Breast epithelium (tissue), 4 donors: Measurements from ENCODE around the gene AACS. TPM values are rescaled to one million over a fixed set of nuclear protein-coding genes. Genes with fewer than 3 reads are reported as not detected.

Source experiments
- DNase-seq, 2 donors: peaks; one replicate each; pipeline ENCODE4 v3.0.0-alpha.2; 2019; ENCODE audit warnings: low spot score in 2 of 2
- H3K27ac ChIP-seq, 2 donors: fragments of 200-600 bp; sonication (generic) in 1 of 2; one replicate each; pipeline ENCODE4 v1.5.1; 2016 to 2019; ENCODE audit warnings: mild to moderate bottlenecking in 1 of 2
- H3K27me3 ChIP-seq, 2 donors: fragments of 200-600 bp; sonication (generic) in 1 of 2; one replicate each; pipeline versions ENCODE4 v1.5.1 to v1.6.0; 2017 to 2019; ENCODE audit warnings: control low read depth in 1 of 2, mild to moderate bottlenecking in 1 of 2
- H3K36me3 ChIP-seq: fragments of 200-600 bp; one replicate; pipeline ENCODE4 v1.5.1; 2019
- H3K4me1 ChIP-seq, 2 donors: fragments of 200-600 bp; sonication (generic); one replicate each; pipeline ENCODE4 v1.5.1; 2016 to 2019; ENCODE audit warnings: control low read depth in 1 of 2
- H3K4me3 ChIP-seq, 3 donors: fragments of 200-600 bp; sonication (generic); 1 replicate in 2 of 3; 2 replicates in 1 of 3; pipeline ENCODE4 v1.5.1; 2016 to 2019; ENCODE audit warnings: mild to moderate bottlenecking in 3 of 3, moderate library complexity in 2 of 3
- H3K9me3 ChIP-seq, 2 donors: fragments of 200-600 bp; sonication (generic) in 1 of 2; one replicate each; pipeline ENCODE4 v1.5.1; 2016 to 2019; ENCODE audit warnings: control low read depth in 1 of 2
- POLR2A ChIP-seq: fragments of 450-650 bp; IDR thresholded peaks from one replicate; pipeline ENCODE4 v1.6.1; 2016; ENCODE audit warnings: antibody characterized with exemption, mild to moderate bottlenecking, moderate library complexity
- POLR2AphosphoS5 ChIP-seq, 3 donors: sonication (generic); formaldehyde crosslinking; IDR thresholded peaks; one replicate each; pipeline ENCODE4 v1.6.1; 2017; ENCODE audit warnings: antibody characterized with exemption in 3 of 3
- intact Hi-C: fragments of 100-400 bp; cut with DNase I; formaldehyde crosslinking; loops from one replicate; pipeline ENCODE4 v1.15.1; 2023; ENCODE audit warnings: low total_unique reads
- total RNA-seq, 3 donors: library from RNA; depleted of rRNA; stranded (reverse); fragments of >200 nt; gene quantifications; one replicate each; pipeline ENCODE4 v1.1.0, GENCODE V29; 2016
- TF ChIP-seq, protein P1 (sequence below), 3 donors: fragments of 450-650 bp; IDR thresholded peaks; one replicate each; pipeline ENCODE4 v1.5.1; 2016 to 2017; ENCODE audit warnings: antibody characterized with exemption in 3 of 3, mild to moderate bottlenecking in 3 of 3, moderate library complexity in 3 of 3

Gene AACS
- total RNA-seq, 3 donors from 2014 or later = 28.8 to 79.0 (median 33.7) TPM

DNA sequence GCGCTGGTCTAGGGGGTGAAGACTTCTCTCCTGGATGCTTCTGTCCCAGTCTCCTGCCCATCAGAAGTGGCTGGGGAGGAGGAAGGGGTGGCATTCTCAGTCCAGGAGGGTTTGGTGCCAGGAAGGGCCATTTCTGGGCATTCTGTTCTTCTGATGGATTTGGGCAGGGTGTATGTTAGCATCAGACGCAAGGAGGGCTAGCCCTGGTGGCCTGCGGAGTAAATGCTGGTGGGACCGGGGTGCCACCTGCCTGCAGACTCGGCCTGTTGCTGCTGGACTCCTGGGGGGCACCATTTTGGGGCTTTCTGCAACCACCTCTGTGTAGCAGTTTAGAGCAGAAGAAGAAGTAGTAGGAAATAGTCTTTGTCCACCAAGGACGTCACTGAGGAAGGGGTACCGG lies 31.7 kb downstream of the AACS start:
- Histone ChIP-seq H3K36me3 (no peaks in the 10 kb centered on the region), H3K4me3 (no peak overlapping the region), H3K27ac (no peak overlapping the region), H3K27me3 (no peaks in the 10 kb centered on the region), H3K4me1 (no peaks in the 10 kb centered on the region), H3K9me3 (no peaks in the 10 kb centered on the region)
- intact Hi-C loops = no loop called here
- DNase-seq = no peak
- no peak for TF ChIP-seq POLR2AphosphoS5 (IDR thresholded peaks at IDR 0.05)
- TF ChIP-seq POLR2A = no peak
- TF ChIP-seq, protein P1, sequence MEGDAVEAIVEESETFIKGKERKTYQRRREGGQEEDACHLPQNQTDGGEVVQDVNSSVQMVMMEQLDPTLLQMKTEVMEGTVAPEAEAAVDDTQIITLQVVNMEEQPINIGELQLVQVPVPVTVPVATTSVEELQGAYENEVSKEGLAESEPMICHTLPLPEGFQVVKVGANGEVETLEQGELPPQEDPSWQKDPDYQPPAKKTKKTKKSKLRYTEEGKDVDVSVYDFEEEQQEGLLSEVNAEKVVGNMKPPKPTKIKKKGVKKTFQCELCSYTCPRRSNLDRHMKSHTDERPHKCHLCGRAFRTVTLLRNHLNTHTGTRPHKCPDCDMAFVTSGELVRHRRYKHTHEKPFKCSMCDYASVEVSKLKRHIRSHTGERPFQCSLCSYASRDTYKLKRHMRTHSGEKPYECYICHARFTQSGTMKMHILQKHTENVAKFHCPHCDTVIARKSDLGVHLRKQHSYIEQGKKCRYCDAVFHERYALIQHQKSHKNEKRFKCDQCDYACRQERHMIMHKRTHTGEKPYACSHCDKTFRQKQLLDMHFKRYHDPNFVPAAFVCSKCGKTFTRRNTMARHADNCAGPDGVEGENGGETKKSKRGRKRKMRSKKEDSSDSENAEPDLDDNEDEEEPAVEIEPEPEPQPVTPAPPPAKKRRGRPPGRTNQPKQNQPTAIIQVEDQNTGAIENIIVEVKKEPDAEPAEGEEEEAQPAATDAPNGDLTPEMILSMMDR (IDR thresholded peaks at IDR 0.05) = no peak

DNA sequence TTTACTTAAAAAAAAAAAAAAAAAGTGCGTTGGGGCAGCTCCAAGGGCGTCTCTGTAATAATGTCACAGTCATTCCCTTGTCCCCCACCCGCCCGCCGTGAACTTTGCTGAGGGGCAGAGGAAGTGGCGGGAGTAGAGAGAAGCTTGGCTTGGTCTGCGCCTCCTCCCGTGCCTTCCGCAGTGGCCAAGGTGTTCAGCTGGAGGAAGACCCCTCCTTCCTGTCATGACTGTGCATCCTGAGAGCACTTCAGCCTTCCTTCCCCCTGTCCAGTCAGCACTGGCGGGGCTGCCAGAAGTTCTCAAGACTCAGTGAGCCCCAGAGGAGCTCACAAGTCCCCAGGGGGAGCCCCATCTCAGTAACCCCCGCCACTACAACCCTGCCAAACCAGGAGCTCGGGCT lies 32.2 kb downstream of the AACS start:
- H3K27ac ChIP-seq = no peak overlapping the region
- H3K9me3 ChIP-seq = no peaks in the 10 kb centered on the region
- no peak for TF ChIP-seq POLR2AphosphoS5 (IDR thresholded peaks at IDR 0.05)
- TF ChIP-seq, protein P1 (IDR thresholded peaks at IDR 0.05) = no peak
- TF ChIP-seq POLR2A = no peak
- no peaks in the 10 kb centered on the region for H3K27me3 ChIP-seq
- no peaks in the 10 kb centered on the region for H3K36me3 ChIP-seq
- DNase-seq = no peak
- H3K4me1 ChIP-seq = no peaks in the 10 kb centered on the region
- intact Hi-C loops = no loop called here
- no peak overlapping the region for H3K4me3 ChIP-seq

DNA sequence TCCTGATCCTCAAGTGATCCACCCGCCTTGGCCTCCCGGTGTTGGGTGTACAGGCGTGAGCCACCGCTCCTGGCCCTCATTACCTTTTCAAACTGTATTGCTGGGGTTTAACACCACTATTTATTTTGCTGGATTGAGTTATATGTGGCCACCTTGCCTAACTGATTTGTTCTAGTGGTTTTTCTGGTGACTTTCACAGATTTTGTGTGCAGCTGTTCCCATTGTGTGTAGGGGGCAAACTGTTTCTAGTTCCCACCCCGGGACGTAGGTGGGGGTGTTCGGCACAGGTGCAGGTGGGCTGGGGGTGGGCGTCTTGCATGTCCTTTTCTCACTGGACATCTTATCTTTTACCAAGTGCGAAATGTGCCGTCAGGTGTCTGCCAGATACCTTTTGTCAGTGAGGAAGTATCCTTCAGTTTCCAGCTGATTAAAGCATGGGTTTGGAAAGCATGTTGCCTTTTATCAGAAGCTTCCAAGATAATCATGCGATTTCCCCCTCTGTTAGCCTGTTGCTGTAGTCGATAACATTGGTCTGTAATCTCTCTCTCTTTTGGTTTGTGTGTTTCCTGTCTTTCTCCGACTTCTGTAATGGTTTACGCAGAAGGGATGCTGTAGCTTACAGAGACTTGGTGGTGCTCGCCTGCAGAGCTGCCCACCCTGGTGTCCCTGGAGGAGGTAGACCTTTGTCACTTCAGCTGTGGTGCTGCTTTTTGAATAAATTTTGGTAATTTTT lies 33.6 kb downstream of the AACS start:
- H3K9me3 ChIP-seq = no peaks in the 10 kb centered on the region
- H3K4me1 ChIP-seq = no peaks in the 10 kb centered on the region
- H3K27me3 ChIP-seq = no peaks in the 10 kb centered on the region
- H3K4me3 ChIP-seq = no peak overlapping the region
- TF ChIP-seq POLR2AphosphoS5 (IDR thresholded peaks at IDR 0.05) (no peak), POLR2A (no peak)
- TF ChIP-seq, protein P1 (IDR thresholded peaks at IDR 0.05) = no peak
- no peaks in the 10 kb centered on the region for H3K36me3 ChIP-seq
- intact Hi-C loops = no loop called here
- H3K27ac ChIP-seq = no peak overlapping the region
- no peak for DNase-seq

DNA sequence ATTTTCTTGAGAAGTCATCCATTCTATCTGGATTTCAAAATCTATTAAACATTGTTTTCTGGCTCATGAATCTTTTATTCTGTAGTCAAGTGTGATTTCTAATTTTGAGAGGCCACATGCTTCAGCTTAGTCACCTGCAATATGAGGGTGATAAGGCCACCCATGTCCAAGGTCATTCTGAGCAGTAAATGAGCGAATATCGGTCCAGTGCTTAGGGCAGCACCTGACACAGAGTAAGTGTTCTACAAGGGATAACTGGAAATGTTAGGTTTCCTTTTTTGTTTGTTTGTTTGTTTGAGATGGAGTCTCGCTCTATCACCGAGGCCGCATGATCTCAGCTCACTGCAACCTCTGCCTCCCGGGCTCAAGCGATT lies 34.2 kb downstream of the AACS start:
- H3K4me1 ChIP-seq = no peaks in the 10 kb centered on the region
- H3K36me3 ChIP-seq = no peaks in the 10 kb centered on the region
- no peaks in the 10 kb centered on the region for H3K9me3 ChIP-seq
- TF ChIP-seq POLR2AphosphoS5 (IDR thresholded peaks at IDR 0.05) (no peak), POLR2A (no peak)
- TF ChIP-seq, protein P1 (IDR thresholded peaks at IDR 0.05) = no peak
- H3K27ac ChIP-seq = no peak overlapping the region
- no peak for DNase-seq
- H3K27me3 ChIP-seq = no peaks in the 10 kb centered on the region
- intact Hi-C loops = no loop called here
- H3K4me3 ChIP-seq = no peak overlapping the region

DNA sequence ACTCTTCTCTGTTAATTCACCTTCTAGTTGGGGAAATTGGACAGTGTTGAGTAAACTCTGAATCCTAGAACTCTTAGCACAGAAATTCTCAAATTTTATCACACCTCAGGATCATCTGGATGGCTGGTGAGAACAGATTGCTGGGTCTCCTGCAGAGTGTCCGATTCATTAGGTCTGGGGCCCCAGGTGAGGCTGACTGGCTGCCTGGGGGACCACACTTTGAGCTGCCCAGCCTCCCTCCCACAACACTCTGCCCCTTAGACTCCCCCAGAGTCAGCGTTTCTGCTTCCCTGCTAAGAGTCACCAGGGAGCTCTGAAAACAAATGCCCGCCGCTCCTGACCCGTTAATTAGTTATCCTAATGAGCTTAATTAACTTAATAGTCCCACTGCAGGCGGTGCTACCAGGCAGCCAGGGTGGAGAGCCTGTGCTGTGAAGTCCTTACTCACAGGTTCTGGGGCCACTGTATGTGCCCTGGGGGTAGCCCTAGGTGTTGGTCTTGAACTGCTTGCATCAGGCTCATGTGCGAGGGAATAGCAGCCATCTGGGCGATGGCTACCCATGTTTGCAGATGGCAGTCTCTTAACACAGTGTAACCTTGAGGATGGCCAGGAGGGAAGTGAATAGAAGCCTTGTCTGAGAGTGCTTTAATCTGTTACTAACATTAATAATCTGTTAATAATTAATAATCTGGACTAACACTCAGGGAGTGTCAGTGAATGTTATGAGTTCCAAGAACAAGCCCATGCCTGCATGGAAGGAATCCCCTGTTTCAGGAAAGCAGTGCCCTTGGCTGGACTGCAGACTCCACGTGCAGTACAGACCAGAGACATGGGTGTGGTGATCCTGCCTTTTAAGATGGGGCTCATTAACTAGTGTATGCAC lies 35.6 kb downstream of the AACS start:
- H3K9me3 ChIP-seq = no peaks in the 10 kb centered on the region
- DNase-seq = no peak
- no peak for TF ChIP-seq POLR2AphosphoS5 (IDR thresholded peaks at IDR 0.05)
- TF ChIP-seq, protein P1 (IDR thresholded peaks at IDR 0.05) = no peak
- no peak for TF ChIP-seq POLR2A
- no peak overlapping the region for H3K27ac ChIP-seq
- no peaks in the 10 kb centered on the region for H3K27me3 ChIP-seq
- no peaks in the 10 kb centered on the region for H3K36me3 ChIP-seq
- intact Hi-C loops = no loop called here
- no peaks in the 10 kb centered on the region for H3K4me1 ChIP-seq
- no peak overlapping the region for H3K4me3 ChIP-seq
